ENCODE results near the gene MEX3B. TPM values are rescaled to one million over a fixed set of nuclear protein-coding genes. Genes with fewer than 3 reads are reported as not detected.

Gene MEX3B
- total and polyA plus RNA-seq, 9 of the 15 experiments (the other 6 are each of a cell fraction or from before 2014, with no cell fraction given): 0.94 to 12.8 (median 3.6) TPM

GRCh38 chr15:82045892-82046665 lies at the start of gene MEX3B (continued):
- TF ChIP-seq MGA (IDR thresholded peaks at IDR 0.05) (no peak), MIER1 (IDR thresholded peaks at IDR 0.05; ENCODE audit: low read depth) (no peak), PHF20 (IDR thresholded peaks at IDR 0.05; ENCODE audit: partially characterized antibody) (no peak), SAP30 (IDR thresholded peaks at IDR 0.05; ENCODE audit: borderline replicate concordance, insufficient read depth, low read depth, low read length, poor library complexity, severe bottlenecking) (peak; percentile 57), RAD51 (IDR thresholded peaks at IDR 0.05; ENCODE audit: borderline replicate concordance, low read depth) (0 out of 2 replicates have a peak, but pooled peaks have one; percentile 4), NELFE (IDR thresholded peaks at IDR 0.05; ENCODE audit: insufficient read depth, insufficient read length) (no peak), FOXJ2 (tag; IDR thresholded peaks at IDR 0.05) (peak; percentile 20; the same call in 1 of the 2 replicates), FIP1L1 (IDR thresholded peaks at IDR 0.05; ENCODE audit: low read depth, low read length, poor library complexity, severe bottlenecking) (peak; percentile 8), CTCFL (IDR thresholded peaks at IDR 0.05; ENCODE audit: borderline replicate concordance, insufficient read depth, low read depth, low read length, poor library complexity, severe bottlenecking) (no peak), NCOR1 (IDR thresholded peaks at IDR 0.05) (peak; percentile 49; the same call in 1 of the 2 replicates), HMGN3 (IDR thresholded peaks at IDR 0.05; ENCODE audit: borderline replicate concordance, extremely low read depth, insufficient read length, low read depth, low read length) (peak; percentile 5), TRIM24 (IDR thresholded peaks at IDR 0.05) (0 out of 4 replicates have a peak, but pooled peaks of 1 of the 2 experiments have one; percentile 12)
